Endothelial cell of umbilical vein (primary cell): ENCODE measurements around the gene RAB1A.

Source experiments
- FOS ChIP-seq: IDR thresholded peaks from 2 replicates; pipeline ENCODE4 v1.6.1; 2011; ENCODE audit warnings: mild to moderate bottlenecking, low read length, moderate library complexity, borderline replicate concordance; ENCODE audit not compliant: insufficient read depth
- GATA2 ChIP-seq: IDR thresholded peaks from 2 replicates; pipeline ENCODE4 v1.7.0; 2011; ENCODE audit warnings: low read depth, mild to moderate bottlenecking, moderate library complexity, mixed read lengths, low read length; ENCODE audit not compliant: insufficient read length, insufficient read depth
- MYC ChIP-seq: IDR thresholded peaks from one replicate; pipeline ENCODE4 v1.6.1; 2011; ENCODE audit warnings: mild to moderate bottlenecking, low read depth, low read length
- POLR2A ChIP-seq: IDR thresholded peaks from 2 replicates; pipeline ENCODE4 v1.6.1; 2012; ENCODE audit warnings: low read depth, mild to moderate bottlenecking, control low read depth, low read length
- POLR2AphosphoS5 ChIP-seq: IDR thresholded peaks from 2 replicates; pipeline ENCODE4 v1.6.1; 2012; ENCODE audit warnings: low read depth, mild to moderate bottlenecking, control low read depth, low read length, moderate library complexity; ENCODE audit not compliant: insufficient read depth
- TF ChIP-seq, protein P1 (sequence below), 2 donors: IDR thresholded peaks; 1 replicate in 1 of 2; 2 replicates in 1 of 2; pipeline ENCODE4 v1.5.1; 2011; ENCODE audit warnings: low read length in 2 of 2, mild to moderate bottlenecking in 2 of 2, moderate library complexity in 2 of 2, control low read depth in 1 of 2, inconsistent platforms in 1 of 2, low read depth in 1 of 2; ENCODE audit not compliant: insufficient read depth in 1 of 2; ENCODE audit errors: extremely low read depth in 1 of 2

DNA sequence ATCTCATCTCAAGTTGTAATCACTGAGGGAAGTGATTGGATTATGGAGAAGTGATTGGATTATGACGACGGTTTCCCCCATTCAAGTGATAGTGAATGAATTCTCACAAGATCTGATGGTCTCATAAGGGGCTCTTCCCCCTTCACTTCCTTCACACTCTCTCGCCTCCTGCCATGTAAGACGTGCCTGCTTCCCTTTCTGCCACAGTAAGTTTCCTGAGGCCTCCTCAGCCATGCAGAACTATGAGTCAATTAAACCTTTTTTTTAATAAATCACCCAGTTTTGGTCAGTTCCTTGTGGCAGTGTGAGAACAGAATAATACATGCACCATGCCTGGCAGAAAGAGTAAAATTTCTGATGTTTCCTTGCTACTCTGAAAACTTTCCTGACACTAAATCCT is 37.1 kb downstream of the RAB1A start:
- TF ChIP-seq, protein P1, sequence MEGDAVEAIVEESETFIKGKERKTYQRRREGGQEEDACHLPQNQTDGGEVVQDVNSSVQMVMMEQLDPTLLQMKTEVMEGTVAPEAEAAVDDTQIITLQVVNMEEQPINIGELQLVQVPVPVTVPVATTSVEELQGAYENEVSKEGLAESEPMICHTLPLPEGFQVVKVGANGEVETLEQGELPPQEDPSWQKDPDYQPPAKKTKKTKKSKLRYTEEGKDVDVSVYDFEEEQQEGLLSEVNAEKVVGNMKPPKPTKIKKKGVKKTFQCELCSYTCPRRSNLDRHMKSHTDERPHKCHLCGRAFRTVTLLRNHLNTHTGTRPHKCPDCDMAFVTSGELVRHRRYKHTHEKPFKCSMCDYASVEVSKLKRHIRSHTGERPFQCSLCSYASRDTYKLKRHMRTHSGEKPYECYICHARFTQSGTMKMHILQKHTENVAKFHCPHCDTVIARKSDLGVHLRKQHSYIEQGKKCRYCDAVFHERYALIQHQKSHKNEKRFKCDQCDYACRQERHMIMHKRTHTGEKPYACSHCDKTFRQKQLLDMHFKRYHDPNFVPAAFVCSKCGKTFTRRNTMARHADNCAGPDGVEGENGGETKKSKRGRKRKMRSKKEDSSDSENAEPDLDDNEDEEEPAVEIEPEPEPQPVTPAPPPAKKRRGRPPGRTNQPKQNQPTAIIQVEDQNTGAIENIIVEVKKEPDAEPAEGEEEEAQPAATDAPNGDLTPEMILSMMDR (IDR thresholded peaks at IDR 0.05; ENCODE audit: extremely low read depth in 1 of 2, insufficient read depth in 1 of 2, low read depth in 1 of 2, low read length in 2 of 2) = no peak
- TF ChIP-seq POLR2A (no peak), GATA2 (no peak), POLR2AphosphoS5 (no peak), FOS (no peak), MYC (no peak)
